Endothelial cell of umbilical vein (primary cell): ENCODE data around the gene PRKCQ. TPM values are rescaled to one million over a fixed set of nuclear protein-coding genes. Genes with fewer than 3 reads are reported as not detected.

Source experiments
- BruUV-seq: library from RNA; stranded (reverse); fragments of 400-500 nt; replicated peaks from 2 replicates; lab custom pipeline; 2021; lab: Mats Ljungman, UMichigan
- CTCF ChIA-PET: fragments of 300-600, 350-600 bp; sonication (Branson Sonifier 250); formaldehyde crosslinking; loops from one replicate; lab custom pipeline; 2021; ENCODE audit warnings: antibody characterized with exemption, inconsistent platforms; lab: Charles Lee
- POLR2A ChIA-PET: fragments of 300-600, 350-600 bp; sonication (Branson Sonifier 250); formaldehyde crosslinking; loops from one replicate; lab custom pipeline; 2021; ENCODE audit warnings: antibody characterized with exemption, inconsistent platforms; lab: Charles Lee
- DNase-seq: peaks from one replicate; pipeline ENCODE4 v3.0.0-alpha.2; 2011; ENCODE audit warnings: low read depth, low spot score
- FAIRE-seq: peaks from 2 replicates; lab custom pipeline; 2011; peaks lifted over from hg19 to GRCh38; lab: Jason Lieb, UNC
- H2AFZ ChIP-seq: 2 replicates; pipeline ENCODE4 v1.6.0; 2012; ENCODE audit warnings: low read depth, low read length, control low read depth, inconsistent platforms
- H3K27ac ChIP-seq: 2 replicates; pipeline ENCODE4 v1.5.1; 2011; ENCODE audit warnings: low read depth, mild to moderate bottlenecking, control low read depth, low read length, moderate library complexity; ENCODE audit not compliant: insufficient read depth
- H3K27me3 ChIP-seq, 2 experiments: 2 replicates each; pipeline versions ENCODE4 v1.6.0 to v1.6.1; 2011; ENCODE audit warnings: low read length in 2 of 2, mixed read lengths in 1 of 2; ENCODE audit not compliant: control insufficient read depth in 2 of 2, insufficient read depth in 2 of 2
- H3K36me3 ChIP-seq, 2 experiments: 2 replicates in 1 of 2; 3 replicates in 1 of 2; pipeline ENCODE4 v1.5.1; 2011; ENCODE audit warnings: low read length in 2 of 2, mild to moderate bottlenecking in 1 of 2, moderate library complexity in 1 of 2; ENCODE audit not compliant: control insufficient read depth in 2 of 2, insufficient read depth in 2 of 2; ENCODE audit errors: extremely low read depth in 1 of 2
- H3K4me1 ChIP-seq: 3 replicates; pipeline ENCODE4 v1.5.1; 2011; ENCODE audit warnings: mild to moderate bottlenecking, low read length; ENCODE audit not compliant: control insufficient read depth, insufficient read depth; ENCODE audit errors: extremely low read depth
- H3K4me2 ChIP-seq: 2 replicates; pipeline ENCODE4 v1.6.1; 2011; ENCODE audit warnings: low read length, control low read depth, mixed read lengths; ENCODE audit not compliant: insufficient read depth
- H3K4me3 ChIP-seq, 3 experiments: fragments of 200-600 bp in 1 of 3; sonication (generic), shearing (Covaris generic) in 1 of 3; replicated peaks in 1 of 3; 2 replicates each; pipeline ENCODE4 v1.5.1; 2011 to 2016; ENCODE audit warnings: control low read depth in 3 of 3, low read length in 3 of 3, mild to moderate bottlenecking in 2 of 3, inconsistent platforms in 1 of 3, low read depth in 1 of 3, moderate library complexity in 1 of 3; ENCODE audit not compliant: insufficient read depth in 1 of 3
- H3K79me2 ChIP-seq: 2 replicates; pipeline ENCODE4 v1.6.0; 2012; ENCODE audit warnings: low read length, inconsistent platforms; ENCODE audit not compliant: control insufficient read depth, insufficient read depth
- H3K9ac ChIP-seq: replicated peaks from 2 replicates; pipeline ENCODE3; 2011; ENCODE audit warnings: low read length, control low read depth; ENCODE audit not compliant: insufficient read depth; ENCODE audit errors: extremely low read depth
- H3K9me1 ChIP-seq: replicated peaks from 3 replicates; pipeline ENCODE4 v1.6.0; 2011; ENCODE audit warnings: mild to moderate bottlenecking, low read length; ENCODE audit not compliant: control insufficient read depth, insufficient read depth; ENCODE audit errors: extremely low read depth
- H3K9me3 ChIP-seq: replicated peaks from 2 replicates; pipeline ENCODE4 v1.5.1; 2012; ENCODE audit warnings: low read length, inconsistent platforms; ENCODE audit not compliant: control insufficient read depth, insufficient read depth
- H4K20me1 ChIP-seq: replicated peaks from 2 replicates; pipeline ENCODE3; 2011; ENCODE audit warnings: mild to moderate bottlenecking, low read length; ENCODE audit not compliant: control insufficient read depth, insufficient read depth; ENCODE audit errors: extremely low read depth
- EZH2 ChIP-seq: IDR thresholded peaks from 2 replicates; pipeline ENCODE4 v1.6.1; 2012; ENCODE audit warnings: borderline replicate concordance, low read depth, mild to moderate bottlenecking, moderate library complexity, low read length, inconsistent platforms; ENCODE audit not compliant: severe bottlenecking
- FOS ChIP-seq: IDR thresholded peaks from 2 replicates; pipeline ENCODE4 v1.6.1; 2011; ENCODE audit warnings: mild to moderate bottlenecking, low read length, moderate library complexity, borderline replicate concordance; ENCODE audit not compliant: insufficient read depth
- GATA2 ChIP-seq: IDR thresholded peaks from 2 replicates; pipeline ENCODE4 v1.7.0; 2011; ENCODE audit warnings: low read depth, mild to moderate bottlenecking, moderate library complexity, mixed read lengths, low read length; ENCODE audit not compliant: insufficient read length, insufficient read depth
- JUN ChIP-seq: IDR thresholded peaks from 2 replicates; pipeline ENCODE4 v1.6.1; 2011; ENCODE audit warnings: borderline replicate concordance, low read depth; ENCODE audit not compliant: insufficient read length, insufficient read depth
- MAX ChIP-seq: IDR thresholded peaks from 2 replicates; pipeline ENCODE4 v1.6.1; 2011; ENCODE audit not compliant: insufficient read depth, insufficient read length
- MYC ChIP-seq: IDR thresholded peaks from one replicate; pipeline ENCODE4 v1.6.1; 2011; ENCODE audit warnings: mild to moderate bottlenecking, low read depth, low read length
- POLR2A ChIP-seq: IDR thresholded peaks from 2 replicates; pipeline ENCODE4 v1.6.1; 2012; ENCODE audit warnings: low read depth, mild to moderate bottlenecking, control low read depth, low read length
- POLR2AphosphoS5 ChIP-seq: IDR thresholded peaks from 2 replicates; pipeline ENCODE4 v1.6.1; 2012; ENCODE audit warnings: low read depth, mild to moderate bottlenecking, control low read depth, low read length, moderate library complexity; ENCODE audit not compliant: insufficient read depth
- dilution Hi-C: fragments of 300-500 bp; cut with MboI; formaldehyde crosslinking; loops from one replicate; pipeline ENCODE4 v1.15.0; 2019; ENCODE audit warnings: low sequenced_read_pairs; ENCODE audit not compliant: extremely low pct_ligation_motif_present
- intact Hi-C: fragments of 100-400 bp; cut with micrococcal nuclease; formaldehyde crosslinking; loops from one replicate; pipeline ENCODE4 v1.10.0; 2022
- polyA plus RNA-seq, 4 experiments: library from polyadenylated mRNA; depleted of rRNA in 3 of 4; stranded (reverse) in 3 of 4; unstranded in 1 of 4; fragments of >200 nt; gene quantifications; 2 replicates each; pipeline versions ENCODE4 v1.2.1 to v1.2.3, GENCODE V29; 2011 to 2012; ENCODE audit warnings: missing spikeins in 1 of 4
- total RNA-seq: library from RNA; stranded (reverse); gene quantifications from 2 replicates; pipeline ENCODE4 v1.2.3, GENCODE V29; 2021
- TF ChIP-seq, protein P1 (sequence below), 2 donors: IDR thresholded peaks; 1 replicate in 1 of 2; 2 replicates in 1 of 2; pipeline ENCODE4 v1.5.1; 2011; ENCODE audit warnings: low read length in 2 of 2, mild to moderate bottlenecking in 2 of 2, moderate library complexity in 2 of 2, control low read depth in 1 of 2, inconsistent platforms in 1 of 2, low read depth in 1 of 2; ENCODE audit not compliant: insufficient read depth in 1 of 2; ENCODE audit errors: extremely low read depth in 1 of 2

The PRKCQ gene
- total and polyA plus RNA-seq, 2 donors (not counting 3 experiments of a cell fraction or from before 2014, with no cell fraction given) = 0.32 to 0.55 TPM

DNA sequence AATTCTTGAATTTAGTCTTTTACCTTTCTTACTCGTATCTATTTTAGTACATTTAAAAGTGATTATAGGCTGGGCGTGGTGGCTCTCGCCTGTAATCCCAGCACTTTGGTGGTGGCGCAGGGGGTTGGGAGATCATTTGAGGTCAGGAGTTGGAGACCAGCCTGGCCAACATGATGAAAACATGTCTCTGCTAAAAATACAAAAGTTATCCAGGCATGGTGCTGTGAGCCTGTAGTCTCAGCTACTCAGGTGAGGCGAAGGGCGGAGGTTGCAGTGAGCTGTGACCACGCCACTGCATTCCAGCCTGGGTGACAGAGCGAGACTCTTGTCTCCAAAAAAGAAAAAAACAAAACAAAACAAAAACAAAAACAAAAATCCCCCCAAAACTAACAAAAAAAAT, 12.2 kb downstream of the PRKCQ start:
- DNase-seq (no peak), FAIRE-seq (no peak)
- Histone ChIP-seq H3K4me2 (no peak overlapping the region), H2AFZ (no peak overlapping the region), H3K27me3 (no peaks in the 10 kb centered on the region), H3K79me2 (no peaks in the 10 kb centered on the region), H3K4me1 (no peaks in the 10 kb centered on the region), H3K9me1 (no peaks in the 10 kb centered on the region), H3K36me3 (no peaks in the 10 kb centered on the region), H3K9me3 (no peaks in the 10 kb centered on the region), H3K9ac (no peak overlapping the region), H3K27ac (no peak overlapping the region), H4K20me1 (no peaks in the 10 kb centered on the region), H3K4me3 (no peak overlapping the region)
- no TSS peak for BruUV-seq
- POLR2A ChIA-PET = no interaction called here
- dilution Hi-C loops (no loop called here), intact Hi-C loops (no loop called here)
- CTCF ChIA-PET = no interaction called here
- TF ChIP-seq MYC (no peak), MAX (no peak), JUN (no peak), EZH2 (no peak), POLR2A (no peak), POLR2AphosphoS5 (no peak), FOS (no peak), GATA2 (no peak)
- TF ChIP-seq, protein P1, sequence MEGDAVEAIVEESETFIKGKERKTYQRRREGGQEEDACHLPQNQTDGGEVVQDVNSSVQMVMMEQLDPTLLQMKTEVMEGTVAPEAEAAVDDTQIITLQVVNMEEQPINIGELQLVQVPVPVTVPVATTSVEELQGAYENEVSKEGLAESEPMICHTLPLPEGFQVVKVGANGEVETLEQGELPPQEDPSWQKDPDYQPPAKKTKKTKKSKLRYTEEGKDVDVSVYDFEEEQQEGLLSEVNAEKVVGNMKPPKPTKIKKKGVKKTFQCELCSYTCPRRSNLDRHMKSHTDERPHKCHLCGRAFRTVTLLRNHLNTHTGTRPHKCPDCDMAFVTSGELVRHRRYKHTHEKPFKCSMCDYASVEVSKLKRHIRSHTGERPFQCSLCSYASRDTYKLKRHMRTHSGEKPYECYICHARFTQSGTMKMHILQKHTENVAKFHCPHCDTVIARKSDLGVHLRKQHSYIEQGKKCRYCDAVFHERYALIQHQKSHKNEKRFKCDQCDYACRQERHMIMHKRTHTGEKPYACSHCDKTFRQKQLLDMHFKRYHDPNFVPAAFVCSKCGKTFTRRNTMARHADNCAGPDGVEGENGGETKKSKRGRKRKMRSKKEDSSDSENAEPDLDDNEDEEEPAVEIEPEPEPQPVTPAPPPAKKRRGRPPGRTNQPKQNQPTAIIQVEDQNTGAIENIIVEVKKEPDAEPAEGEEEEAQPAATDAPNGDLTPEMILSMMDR (IDR thresholded peaks at IDR 0.05; ENCODE audit: extremely low read depth in 1 of 2, insufficient read depth in 1 of 2, low read depth in 1 of 2, low read length in 2 of 2) = no peak
